ENCODE results near the gene RAB5A. TPM values are rescaled to one million over a fixed set of nuclear protein-coding genes. Genes with fewer than 3 reads are reported as not detected.
A peak's percentile ranks its signal among the peaks of the same experiment; 100 is the strongest.

RAB5A gene
- total and polyA plus RNA-seq, 12 donors, result 33.9 to 80.9 (median 64.5) TPM

- no peak for ATAC-seq
- H3K4me3 ChIP-seq, result no peak overlapping the region
- DNase-seq, result no peak
- no peaks in the 10 kb centered on the region for H3K27me3 ChIP-seq
- H3K36me3 ChIP-seq, result peaks cover 0 to 57% (median 2%) of the 10 kb centered on the region in 9 donors
- intact Hi-C loops (cut with DNase I), result no loop called here
- peaks cover 0 to 54% (median 26%) of the 10 kb centered on the region in 9 donors for H3K4me1 ChIP-seq
- no peak overlapping the region for H3K27ac ChIP-seq
- 70 to 71% methylated on average over 4 of the region's 4 CpGs for WGBS, 2 donors
- H3K9me3 ChIP-seq, result no peaks in the 10 kb centered on the region
- TF ChIP-seq CTCF (IDR thresholded peaks at IDR 0.05), result no peak
Measured at GRCh38 chr3:19959505-19959904, 12.6 kb downstream of the RAB5A start.

- Histone ChIP-seq H3K27ac (no peak overlapping the region), H3K4me1 (peaks cover 0 to 43% (median 22%) of the 10 kb centered on the region in 9 donors), H3K27me3 (no peaks in the 10 kb centered on the region), H3K4me3 (no peak overlapping the region), H3K9me3 (no peaks in the 10 kb centered on the region), H3K36me3 (peaks cover 0 to 45% (median 0%) of the 10 kb centered on the region in 9 donors)
- no peak for TF ChIP-seq CTCF (IDR thresholded peaks at IDR 0.05)
- DNase-seq (no peak), ATAC-seq (no peak)
- WGBS, 2 donors, result 76 to 83% methylated on average over 4 of the region's 4 CpGs
- intact Hi-C loops (cut with DNase I), result loop anchor here in 1 of 10 donors (10.0 kb wide), 1 partner anchor 74 kb away; no protein-coding TSS in a partner anchor
Measured at GRCh38 chr3:19960696-19961095, 13.8 kb downstream of the RAB5A start.

- Histone ChIP-seq H3K9me3 (no peaks in the 10 kb centered on the region), H3K4me3 (no peak overlapping the region), H3K4me1 (peaks cover 0 to 47% (median 29%) of the 10 kb centered on the region in 9 donors), H3K27me3 (no peaks in the 10 kb centered on the region), H3K36me3 (peaks cover 0 to 35% (median 0%) of the 10 kb centered on the region in 9 donors), H3K27ac (no peak overlapping the region)
- WGBS, 2 donors, result 69 to 77% methylated on average over 4 of the region's 4 CpGs
- TF ChIP-seq CTCF (IDR thresholded peaks at IDR 0.05), result no peak
- peak in 7 of 8 donors; percentile 53 to 81 (median 71) for ATAC-seq
- DNase-seq, result no peak
- intact Hi-C loops (cut with DNase I), result loop anchor here in 1 of 10 donors (10.0 kb wide), 1 partner anchor 73 kb away; no protein-coding TSS in a partner anchor
Measured at GRCh38 chr3:19961960-19962359, 15.1 kb downstream of the RAB5A start.

GRCh38 chr3:19967208-19967607 is 20.3 kb downstream of the RAB5A start:
- 88 to 91% methylated on average over 6 of the region's 6 CpGs for WGBS, 2 donors
- peaks cover 0 to 53% (median 41%) of the 10 kb centered on the region in 9 donors for H3K4me1 ChIP-seq
- no peak for TF ChIP-seq CTCF (IDR thresholded peaks at IDR 0.05)
- H3K36me3 ChIP-seq, result peaks cover 0 to 7% (median 0%) of the 10 kb centered on the region in 9 donors
- no peak for ATAC-seq
- no peaks in the 10 kb centered on the region for H3K9me3 ChIP-seq
- H3K4me3 ChIP-seq, result no peak overlapping the region
- H3K27me3 ChIP-seq, result no peaks in the 10 kb centered on the region
- H3K27ac ChIP-seq, result no peak overlapping the region
- DNase-seq, result no peak
- intact Hi-C loops (cut with DNase I), result loop anchor here in 1 of 10 donors (10.0 kb wide), 1 partner anchor 68 kb away; no protein-coding TSS in a partner anchor

All from heart right ventricle (tissue), 16 donors.